Measurements from ENCODE around the gene PTGS2.

The PTGS2 gene

GRCh38 chr1:186680245-186681061, at the start of gene PTGS2:
PTGS2 (minus strand) TSS chr1:186680423; CDS start chr1:186680290, 133 bp downstream.
- DNase-seq: peak; percentile 24

GRCh38 chr1:186722711-186723309, 42.6 kb upstream of the PTGS2 start:
- no peak for DNase-seq

- DNase-seq: no peak
These were observed 37.1 kb upstream of the PTGS2 start for GRCh38 chr1:186717286-186717685.

GRCh38 chr1:186715887-186716809, 35.9 kb upstream of the PTGS2 start:
- no peak for DNase-seq

GRCh38 chr1:186710696-186711095, 30.5 kb upstream of the PTGS2 start:
- DNase-seq: no peak

- DNase-seq: no peak
These were observed 28.5 kb upstream of the PTGS2 start for GRCh38 chr1:186708694-186709097.

- DNase-seq: no peak
These were observed 23.1 kb upstream of the PTGS2 start for GRCh38 chr1:186703209-186703766.

GRCh38 chr1:186700722-186701121, 20.5 kb upstream of the PTGS2 start:
- no peak for DNase-seq

- no peak for DNase-seq
These were observed 19.3 kb upstream of the PTGS2 start for GRCh38 chr1:186699519-186699918.

- DNase-seq: no peak
These were observed 9.7 kb upstream of the PTGS2 start for GRCh38 chr1:186689907-186690306.

- DNase-seq: no peak
These were observed 9.2 kb upstream of the PTGS2 start for GRCh38 chr1:186689376-186689775.

GRCh38 chr1:186683652-186684410, 3.6 kb upstream of the PTGS2 start:
- DNase-seq: no peak

GRCh38 chr1:186682736-186683135, 2.5 kb upstream of the PTGS2 start:
- no peak for DNase-seq

- DNase-seq: no peak
These were observed 1.6 kb upstream of the PTGS2 start for GRCh38 chr1:186681801-186682200.

- no peak for DNase-seq
These were observed 898 bp upstream of the PTGS2 start for GRCh38 chr1:186681121-186681520.

GRCh38 chr1:186679924-186680244, 339 bp downstream of the PTGS2 start:
- DNase-seq: no peak

GRCh38 chr1:186678155-186678554, 2.1 kb downstream of the PTGS2 start:
- DNase-seq: no peak

- no peak for DNase-seq
These were observed 7.6 kb downstream of the PTGS2 start for GRCh38 chr1:186672596-186672995.

- DNase-seq: no peak
These were observed 8.1 kb downstream of the PTGS2 start for GRCh38 chr1:186672131-186672530.

- DNase-seq: no peak
These were observed 8.9 kb downstream of the PTGS2 start for GRCh38 chr1:186671136-186671825.

- DNase-seq: no peak
These were observed 9.7 kb downstream of the PTGS2 start for GRCh38 chr1:186670297-186671135.

Measured in stimulated activated CD4-positive, alpha-beta T cell treated with anti-CD3 and anti-CD28 coated beads, Interleukin-4, amount 100 ng/mL, for 1 hour (primary cell).